Neural cell (in vitro differentiated cells): Measurements from ENCODE around the gene RIC1. TPM values are rescaled to one million over a fixed set of nuclear protein-coding genes. Genes with fewer than 3 reads are reported as not detected.

ENCODE experiments used
- H2AFZ ChIP-seq: fragments of 200-600, 300-800 bp; sonication (generic), shearing (Covaris generic); 2 replicates; pipeline ENCODE4 v1.6.0; 2014; ENCODE audit warnings: low read depth, mild to moderate bottlenecking, antibody characterized with exemption, low read length, moderate library complexity
- H3F3A ChIP-seq: fragments of 200-600 bp; shearing (Covaris generic); 2 replicates; pipeline ENCODE4 v1.6.1; 2016; ENCODE audit warnings: mild to moderate bottlenecking, moderate library complexity, mixed read lengths, antibody characterized with exemption, low read length; ENCODE audit not compliant: insufficient read depth, poor library complexity, severe bottlenecking
- H3K27ac ChIP-seq: fragments of 200-600, 300-800 bp; sonication (generic), shearing (Covaris generic); 2 replicates; pipeline ENCODE4 v1.5.1; 2014; ENCODE audit warnings: mild to moderate bottlenecking, low read length, moderate library complexity
- H3K27me3 ChIP-seq: fragments of 300-800, 200-600 bp; sonication (generic), shearing (Covaris generic); 2 replicates; pipeline ENCODE4 v1.6.0; 2014; ENCODE audit warnings: mild to moderate bottlenecking, low read depth, low read length, moderate library complexity; ENCODE audit not compliant: insufficient read depth
- H3K36me3 ChIP-seq: fragments of 300-800, 200-600 bp; sonication (generic), shearing (Covaris generic); 2 replicates; pipeline ENCODE4 v1.5.1; 2014; ENCODE audit warnings: mild to moderate bottlenecking, antibody characterized with exemption, low read length, moderate library complexity; ENCODE audit not compliant: insufficient read depth
- H3K4me2 ChIP-seq: fragments of 300-800, 200-600 bp; sonication (generic), shearing (Covaris generic); 2 replicates; pipeline ENCODE4 v1.6.0; 2014; ENCODE audit warnings: mild to moderate bottlenecking, low read length
- H3K4me3 ChIP-seq: fragments of 300-800, 200-600 bp; sonication (generic), shearing (Covaris generic); 2 replicates; pipeline ENCODE4 v1.5.1; 2014; ENCODE audit warnings: mild to moderate bottlenecking, low read length, moderate library complexity
- H3K79me2 ChIP-seq: fragments of 200-600 bp; shearing (Covaris generic); replicated peaks from 2 replicates; pipeline ENCODE4 v1.6.0; 2014; ENCODE audit warnings: mild to moderate bottlenecking, low read length, moderate library complexity; ENCODE audit not compliant: insufficient read depth
- H3K9ac ChIP-seq: fragments of 300-800, 200-600 bp; sonication (generic), shearing (Covaris generic); 2 replicates; pipeline ENCODE4 v1.6.1; 2016; ENCODE audit warnings: mild to moderate bottlenecking, low read length, mixed read lengths
- H3K9me2 ChIP-seq: fragments of 200-600 bp; shearing (Covaris generic); 2 replicates; pipeline ENCODE4 v1.6.1; 2016; ENCODE audit warnings: mild to moderate bottlenecking, low read length, mixed read lengths; ENCODE audit not compliant: insufficient read depth
- H3K9me3 ChIP-seq: fragments of 200-600, 300-800 bp; sonication (generic), shearing (Covaris generic); 2 replicates; pipeline ENCODE4 v1.6.1; 2016; ENCODE audit warnings: mild to moderate bottlenecking, mixed run types, low read length, moderate library complexity, mixed read lengths
- H4K20me1 ChIP-seq: fragments of 200-600 bp; shearing (Covaris generic); 2 replicates; pipeline ENCODE4 v1.6.1; 2016; ENCODE audit warnings: mild to moderate bottlenecking, mixed run types; ENCODE audit not compliant: insufficient read depth
- EP300 ChIP-seq: fragments of 450-650 bp; conservative IDR thresholded peaks from 2 replicates; pipeline ENCODE4 v1.6.1; 2014; ENCODE audit warnings: antibody characterized with exemption, mild to moderate bottlenecking, moderate library complexity; ENCODE audit not compliant: poor library complexity, severe bottlenecking
- EZH2 ChIP-seq: fragments of 200-600, 300-800 bp; shearing (Covaris generic), sonication (generic); IDR thresholded peaks from 2 replicates; pipeline ENCODE4 v1.6.1; 2014; ENCODE audit warnings: antibody characterized with exemption, low read length, borderline replicate concordance, mild to moderate bottlenecking; ENCODE audit not compliant: insufficient read depth, poor library complexity, severe bottlenecking
- MXI1 ChIP-seq: fragments of 450-650 bp; conservative IDR thresholded peaks from 2 replicates; pipeline ENCODE4 v1.6.1; 2014; ENCODE audit warnings: antibody characterized with exemption, mild to moderate bottlenecking; ENCODE audit not compliant: poor library complexity, severe bottlenecking
- POLR2AphosphoS5 ChIP-seq: IDR thresholded peaks from 2 replicates; pipeline ENCODE4 v1.6.1; 2012
- RAD21 ChIP-seq: fragments of 450-650 bp; conservative IDR thresholded peaks from 2 replicates; pipeline ENCODE4 v1.6.1; 2014; ENCODE audit warnings: antibody characterized with exemption, mild to moderate bottlenecking, moderate library complexity
- SMC3 ChIP-seq: fragments of 450-650 bp; conservative IDR thresholded peaks from 2 replicates; pipeline ENCODE4 v1.6.1; 2014; ENCODE audit warnings: antibody characterized with exemption, mild to moderate bottlenecking, moderate library complexity; ENCODE audit not compliant: poor library complexity
- TAF1 ChIP-seq: IDR thresholded peaks from 2 replicates; pipeline ENCODE4 v1.6.1; 2012; ENCODE audit warnings: low read depth
- polyA plus RNA-seq: library from polyadenylated mRNA; depleted of rRNA; stranded (reverse); fragments of >200 nt; gene quantifications from 2 replicates; pipeline ENCODE4 v1.2.3, GENCODE V29; 2014
- TF ChIP-seq, protein P1 (sequence below): fragments of 450-650 bp; IDR thresholded peaks from 2 replicates; pipeline ENCODE4 v1.5.1; 2014; ENCODE audit warnings: antibody characterized with exemption, mild to moderate bottlenecking, moderate library complexity; ENCODE audit not compliant: poor library complexity, severe bottlenecking
- TF ChIP-seq, protein P2 (sequence below): IDR thresholded peaks from 2 replicates; pipeline ENCODE4 v1.6.1; 2012; ENCODE audit warnings: borderline replicate concordance

RIC1 gene
- polyA plus RNA-seq, 1 donor from 2014 or later = 9.9 TPM

DNA sequence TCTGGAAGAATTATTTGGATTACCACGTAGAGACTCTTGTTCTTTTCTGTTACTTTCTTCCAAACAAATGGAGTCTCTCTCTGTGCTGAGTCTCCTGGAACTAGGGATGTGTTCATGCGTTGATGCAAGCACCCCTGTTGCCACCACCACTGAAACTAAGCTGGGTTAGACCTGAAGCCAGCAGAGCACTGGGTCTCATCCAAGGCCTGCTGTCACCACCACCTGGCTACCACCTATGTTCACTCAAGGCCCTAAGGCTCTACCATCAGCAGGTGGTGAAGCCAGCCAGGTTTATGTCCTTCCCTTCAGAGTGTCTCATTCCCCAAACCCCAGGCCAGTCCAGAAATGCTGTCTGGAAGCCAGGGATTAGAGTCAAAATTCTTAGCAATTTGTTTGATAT lies 13.3 kb downstream of the RIC1 start:
- Histone ChIP-seq H4K20me1 (no peaks in the 10 kb centered on the region), H3K79me2 (peaks cover 42% of the 10 kb centered on the region)

DNA sequence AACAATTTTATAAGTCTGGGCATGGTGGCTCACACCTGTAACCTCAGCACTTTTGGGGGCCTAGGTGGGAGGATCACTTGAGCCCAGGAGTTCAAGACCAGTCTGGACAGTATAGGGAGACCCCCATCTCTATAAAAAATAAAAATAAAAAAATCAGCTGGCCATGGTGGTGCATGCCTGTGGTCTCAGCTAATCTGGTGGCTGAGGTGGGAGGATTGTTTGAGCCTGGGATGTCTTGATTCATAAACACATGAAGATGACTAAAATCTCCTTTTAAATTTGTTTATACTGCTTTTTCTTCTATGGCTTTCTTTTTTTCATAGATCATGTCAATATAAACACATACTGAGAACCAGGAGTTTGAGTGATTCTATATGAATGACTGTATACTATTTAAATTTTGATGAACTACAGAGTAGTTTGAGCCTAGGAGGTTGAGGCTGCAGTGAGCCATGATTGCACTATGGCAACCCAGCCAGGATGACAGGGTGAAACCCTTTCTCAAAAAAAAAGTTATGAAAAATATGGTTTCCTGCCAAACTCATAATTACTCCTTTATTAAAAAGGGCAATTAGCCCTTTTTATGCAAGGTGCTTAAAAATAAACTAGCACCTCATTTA lies 14.2 kb downstream of the RIC1 start:
- H2AFZ ChIP-seq = no peak overlapping the region
- H3K9me3 ChIP-seq = no peaks in the 10 kb centered on the region
- TF ChIP-seq EP300 (no peak), MXI1 (no peak), EZH2 (no peak)
- TF ChIP-seq, protein P1, sequence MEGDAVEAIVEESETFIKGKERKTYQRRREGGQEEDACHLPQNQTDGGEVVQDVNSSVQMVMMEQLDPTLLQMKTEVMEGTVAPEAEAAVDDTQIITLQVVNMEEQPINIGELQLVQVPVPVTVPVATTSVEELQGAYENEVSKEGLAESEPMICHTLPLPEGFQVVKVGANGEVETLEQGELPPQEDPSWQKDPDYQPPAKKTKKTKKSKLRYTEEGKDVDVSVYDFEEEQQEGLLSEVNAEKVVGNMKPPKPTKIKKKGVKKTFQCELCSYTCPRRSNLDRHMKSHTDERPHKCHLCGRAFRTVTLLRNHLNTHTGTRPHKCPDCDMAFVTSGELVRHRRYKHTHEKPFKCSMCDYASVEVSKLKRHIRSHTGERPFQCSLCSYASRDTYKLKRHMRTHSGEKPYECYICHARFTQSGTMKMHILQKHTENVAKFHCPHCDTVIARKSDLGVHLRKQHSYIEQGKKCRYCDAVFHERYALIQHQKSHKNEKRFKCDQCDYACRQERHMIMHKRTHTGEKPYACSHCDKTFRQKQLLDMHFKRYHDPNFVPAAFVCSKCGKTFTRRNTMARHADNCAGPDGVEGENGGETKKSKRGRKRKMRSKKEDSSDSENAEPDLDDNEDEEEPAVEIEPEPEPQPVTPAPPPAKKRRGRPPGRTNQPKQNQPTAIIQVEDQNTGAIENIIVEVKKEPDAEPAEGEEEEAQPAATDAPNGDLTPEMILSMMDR = no peak
- TF ChIP-seq, protein P2, sequence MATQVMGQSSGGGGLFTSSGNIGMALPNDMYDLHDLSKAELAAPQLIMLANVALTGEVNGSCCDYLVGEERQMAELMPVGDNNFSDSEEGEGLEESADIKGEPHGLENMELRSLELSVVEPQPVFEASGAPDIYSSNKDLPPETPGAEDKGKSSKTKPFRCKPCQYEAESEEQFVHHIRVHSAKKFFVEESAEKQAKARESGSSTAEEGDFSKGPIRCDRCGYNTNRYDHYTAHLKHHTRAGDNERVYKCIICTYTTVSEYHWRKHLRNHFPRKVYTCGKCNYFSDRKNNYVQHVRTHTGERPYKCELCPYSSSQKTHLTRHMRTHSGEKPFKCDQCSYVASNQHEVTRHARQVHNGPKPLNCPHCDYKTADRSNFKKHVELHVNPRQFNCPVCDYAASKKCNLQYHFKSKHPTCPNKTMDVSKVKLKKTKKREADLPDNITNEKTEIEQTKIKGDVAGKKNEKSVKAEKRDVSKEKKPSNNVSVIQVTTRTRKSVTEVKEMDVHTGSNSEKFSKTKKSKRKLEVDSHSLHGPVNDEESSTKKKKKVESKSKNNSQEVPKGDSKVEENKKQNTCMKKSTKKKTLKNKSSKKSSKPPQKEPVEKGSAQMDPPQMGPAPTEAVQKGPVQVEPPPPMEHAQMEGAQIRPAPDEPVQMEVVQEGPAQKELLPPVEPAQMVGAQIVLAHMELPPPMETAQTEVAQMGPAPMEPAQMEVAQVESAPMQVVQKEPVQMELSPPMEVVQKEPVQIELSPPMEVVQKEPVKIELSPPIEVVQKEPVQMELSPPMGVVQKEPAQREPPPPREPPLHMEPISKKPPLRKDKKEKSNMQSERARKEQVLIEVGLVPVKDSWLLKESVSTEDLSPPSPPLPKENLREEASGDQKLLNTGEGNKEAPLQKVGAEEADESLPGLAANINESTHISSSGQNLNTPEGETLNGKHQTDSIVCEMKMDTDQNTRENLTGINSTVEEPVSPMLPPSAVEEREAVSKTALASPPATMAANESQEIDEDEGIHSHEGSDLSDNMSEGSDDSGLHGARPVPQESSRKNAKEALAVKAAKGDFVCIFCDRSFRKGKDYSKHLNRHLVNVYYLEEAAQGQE = no peak
- H3K27me3 ChIP-seq = no peaks in the 10 kb centered on the region
- no peaks in the 10 kb centered on the region for H3K36me3 ChIP-seq
- peaks cover 45% of the 10 kb centered on the region for H3K79me2 ChIP-seq
- no peaks in the 10 kb centered on the region for H3F3A ChIP-seq
- no peak overlapping the region for H3K4me3 ChIP-seq
- H3K9ac ChIP-seq = no peak overlapping the region
- no peaks in the 10 kb centered on the region for H4K20me1 ChIP-seq
- no peaks in the 10 kb centered on the region for H3K9me2 ChIP-seq
- H3K4me2 ChIP-seq = no peak overlapping the region
- H3K27ac ChIP-seq = no peak overlapping the region

More for the DNA sequence above, 13.3 kb downstream of the RIC1 start:
- H3F3A ChIP-seq = no peaks in the 10 kb centered on the region
- H3K9me2 ChIP-seq = no peaks in the 10 kb centered on the region
- TF ChIP-seq, protein P2 = no peak
- TF ChIP-seq RAD21 (no peak), EP300 (no peak), EZH2 (no peak), TAF1 (no peak), SMC3 (no peak), MXI1 (no peak), POLR2AphosphoS5 (no peak)
- TF ChIP-seq, protein P1 = no peak
- H3K9me3 ChIP-seq = no peaks in the 10 kb centered on the region
- H3K27ac ChIP-seq = no peak overlapping the region
- H3K36me3 ChIP-seq = no peaks in the 10 kb centered on the region
- H3K27me3 ChIP-seq = no peaks in the 10 kb centered on the region
- no peak overlapping the region for H3K4me2 ChIP-seq
- H2AFZ ChIP-seq = no peak overlapping the region
- H3K4me3 ChIP-seq = no peak overlapping the region
- H3K9ac ChIP-seq = no peak overlapping the region
